Hippocampal formation (tissue), 2 donors: Measurements from ENCODE around the gene FAM229A.

ENCODE experiments used
- DNase-seq, 2 donors: peaks; one replicate each; lab custom pipeline; 2025; lab: John Stamatoyannopoulos, UW

The FAM229A gene

GRCh38 chr1:32331549-32331948 is 30.7 kb downstream of the FAM229A start:
- DNase-seq = no peak

GRCh38 chr1:32330558-32331151 is 31.6 kb downstream of the FAM229A start:
- DNase-seq = no peak

- DNase-seq = no peak
Measured at GRCh38 chr1:32329931-32330466, 32.3 kb downstream of the FAM229A start.

DNA sequence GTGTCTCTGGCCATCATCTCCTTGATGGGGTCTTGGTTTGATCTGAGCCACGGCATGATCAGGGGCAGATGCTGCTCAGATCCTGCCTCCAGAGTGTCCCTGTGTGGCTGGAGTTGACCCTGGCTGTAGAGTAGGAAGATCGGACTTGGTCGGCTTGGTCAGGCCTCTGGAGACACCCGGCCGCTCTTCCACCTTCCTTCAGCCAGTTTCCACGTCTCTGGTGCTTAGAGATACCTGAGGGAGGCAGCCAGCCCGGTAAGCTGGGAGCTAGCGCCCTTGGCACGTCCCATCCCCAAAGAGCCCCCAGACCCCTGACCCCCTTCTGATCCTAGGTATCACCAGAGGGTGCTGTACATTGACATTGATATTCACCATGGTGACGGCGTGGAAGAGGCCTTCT is 35.1 kb downstream of the FAM229A start:
- DNase-seq = no peak

DNA sequence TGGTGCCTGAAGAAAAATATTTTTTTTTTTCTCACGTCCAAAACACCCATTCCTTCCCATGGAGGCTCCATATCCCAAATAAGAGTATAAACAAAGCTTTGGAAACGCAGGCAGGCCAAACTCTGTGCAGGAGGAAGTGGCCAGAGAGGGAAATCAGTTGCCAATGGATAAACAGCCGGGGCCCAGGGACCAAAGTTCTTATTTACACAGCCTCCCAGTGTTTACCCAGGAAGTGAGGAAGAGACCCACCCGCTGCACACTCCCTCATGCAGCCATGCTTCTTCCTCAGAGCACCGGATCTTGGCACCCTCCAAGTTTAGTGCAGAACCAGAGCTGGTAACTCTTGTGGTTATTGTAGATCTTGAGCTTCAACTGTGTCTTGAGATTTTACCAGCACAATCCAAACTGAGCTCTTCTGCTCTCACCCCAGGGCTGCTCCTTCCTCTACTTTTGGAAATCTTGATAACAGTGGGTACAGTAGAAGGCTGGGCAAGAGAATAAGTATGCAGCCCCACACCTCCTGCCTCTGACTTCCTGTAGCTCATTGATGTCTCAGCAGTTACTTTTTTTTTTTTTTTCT is 40.5 kb downstream of the FAM229A start:
- DNase-seq = no peak

GRCh38 chr1:32318127-32318869 is 44.0 kb downstream of the FAM229A start:
- DNase-seq = no peak

DNA sequence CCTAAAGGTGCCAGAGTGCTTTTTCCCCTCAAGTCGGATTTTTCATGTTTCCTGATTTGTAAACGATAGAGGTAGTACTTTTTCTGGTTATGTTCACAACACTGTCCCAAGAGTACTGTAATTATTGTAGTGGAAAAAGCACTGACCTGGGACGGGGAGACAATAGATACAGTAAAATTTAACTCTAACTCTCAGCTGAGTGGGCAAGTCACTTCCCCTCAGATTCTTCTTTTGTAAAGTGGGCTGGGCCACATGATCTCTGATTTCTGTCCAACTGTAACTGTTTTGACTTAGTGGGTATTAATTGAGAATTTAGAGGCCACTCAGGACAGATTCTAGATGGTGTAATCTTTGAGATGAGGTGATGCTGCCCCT is 45.4 kb downstream of the FAM229A start:
- DNase-seq = no peak

- no peak for DNase-seq
Measured at GRCh38 chr1:32311709-32312393, 50.4 kb downstream of the FAM229A start.
